GM19351 (cell line): Measurements from ENCODE around the gene RAB35.

Source experiments
- ATAC-seq: cut with Tn5 transposase; IDR thresholded peaks from one replicate; pipeline ENCODE4 v1.9.1; 2021; ENCODE audit warnings: mild to moderate bottlenecking, moderate library complexity; ENCODE audit not compliant: unreplicated experiment

The RAB35 gene

GRCh38 chr12:120116441-120116791, at the start of gene RAB35:
Gene RAB35, minus strand, starts transcription at chr12:120116753. Its CDS starts 103 bp downstream, at chr12:120116650.
- peak; percentile 12 for ATAC-seq

- ATAC-seq: no peak
Measured at GRCh38 chr12:120164293-120164692, 47.7 kb upstream of the RAB35 start.

GRCh38 chr12:120162763-120163162, 46.2 kb upstream of the RAB35 start:
- no peak for ATAC-seq

- ATAC-seq: no peak
Measured at GRCh38 chr12:120161852-120162251, 45.3 kb upstream of the RAB35 start.

- no peak for ATAC-seq
Measured at GRCh38 chr12:120159509-120160237, 43.1 kb upstream of the RAB35 start.

- no peak for ATAC-seq
Measured at GRCh38 chr12:120158351-120158750, 41.8 kb upstream of the RAB35 start.

- ATAC-seq: no peak
Measured at GRCh38 chr12:120157678-120158077, 41.1 kb upstream of the RAB35 start.

- no peak for ATAC-seq
Measured at GRCh38 chr12:120156315-120157259, 40.0 kb upstream of the RAB35 start.

GRCh38 chr12:120155072-120155471, 38.5 kb upstream of the RAB35 start:
- no peak for ATAC-seq

- no peak for ATAC-seq
Measured at GRCh38 chr12:120150919-120151525, 34.5 kb upstream of the RAB35 start.

GRCh38 chr12:120148011-120148410, 31.5 kb upstream of the RAB35 start:
- ATAC-seq: no peak

GRCh38 chr12:120145164-120145563, 28.6 kb upstream of the RAB35 start:
- ATAC-seq: no peak

GRCh38 chr12:120144215-120144614, 27.7 kb upstream of the RAB35 start:
- ATAC-seq: no peak

GRCh38 chr12:120142231-120142877, 25.8 kb upstream of the RAB35 start:
- no peak for ATAC-seq

- no peak for ATAC-seq
Measured at GRCh38 chr12:120141336-120141735, 24.8 kb upstream of the RAB35 start.

GRCh38 chr12:120140603-120141002, 24.1 kb upstream of the RAB35 start:
- ATAC-seq: no peak

GRCh38 chr12:120139958-120140357, 23.4 kb upstream of the RAB35 start:
- no peak for ATAC-seq

- no peak for ATAC-seq
Measured at GRCh38 chr12:120138366-120138765, 21.8 kb upstream of the RAB35 start.

- no peak for ATAC-seq
Measured at GRCh38 chr12:120137833-120138232, 21.3 kb upstream of the RAB35 start.

GRCh38 chr12:120136093-120136770, 19.7 kb upstream of the RAB35 start:
- ATAC-seq: no peak
